GM23338 (cell line): ENCODE results near the gene LRRC18. TPM values are rescaled to one million over a fixed set of nuclear protein-coding genes. Genes with fewer than 3 reads are reported as not detected.

Experiments
- ATAC-seq: fragments of 200-7000 bp; cut with Tn5 transposase; 3 replicates; pipeline ENCODE4 v1.9.1; 2020
- DNase-seq: peaks from one replicate; pipeline ENCODE4 v3.0.0-alpha.2; 2015; ENCODE audit warnings: low spot score
- H2AFZ ChIP-seq: fragments of 200-600 bp; sonication (generic); 2 replicates; pipeline ENCODE4 v1.8.0; 2016; ENCODE audit warnings: antibody characterized with exemption, mild to moderate bottlenecking, moderate library complexity
- H3F3A ChIP-seq: fragments of 200-600 bp; sonication (generic); replicated peaks from 2 replicates; pipeline ENCODE4 v1.8.0; 2017; ENCODE audit warnings: antibody characterized with exemption, mixed run types, low read depth
- H3K27ac ChIP-seq: fragments of 200-600 bp; sonication (generic); 2 replicates; pipeline ENCODE4 v1.6.1; 2016; ENCODE audit warnings: low read depth
- H3K27me3 ChIP-seq: fragments of 200-600 bp; sonication (generic); 2 replicates; pipeline ENCODE4 v1.8.0; 2016; ENCODE audit warnings: mild to moderate bottlenecking, mixed run types, moderate library complexity; ENCODE audit not compliant: insufficient read depth
- H3K36me3 ChIP-seq: fragments of 200-600 bp; sonication (generic); 2 replicates; pipeline ENCODE4 v1.8.0; 2016; ENCODE audit warnings: mild to moderate bottlenecking; ENCODE audit not compliant: insufficient read depth
- H3K4me1 ChIP-seq: fragments of 200-600 bp; sonication (generic); 2 replicates; pipeline ENCODE4 v1.8.0; 2016; ENCODE audit warnings: mild to moderate bottlenecking, moderate library complexity; ENCODE audit not compliant: insufficient read depth
- H3K4me2 ChIP-seq: fragments of 200-600 bp; sonication (generic); 2 replicates; pipeline ENCODE4 v1.7.1; 2017; ENCODE audit warnings: mixed run types
- H3K4me3 ChIP-seq: fragments of 200-600 bp; sonication (generic); 2 replicates; pipeline ENCODE4 v1.6.1; 2016; ENCODE audit warnings: mixed run types
- H3K79me2 ChIP-seq: fragments of 200-600 bp; sonication (generic); replicated peaks from 2 replicates; pipeline ENCODE4 v1.8.0; 2017; ENCODE audit warnings: mild to moderate bottlenecking; ENCODE audit not compliant: insufficient read depth
- H3K9me2 ChIP-seq: fragments of 200-600 bp; sonication (generic); 2 replicates; pipeline ENCODE4 v1.8.0; 2017; ENCODE audit not compliant: insufficient read depth
- H4K20me1 ChIP-seq: fragments of 200-600 bp; sonication (generic); replicated peaks from 2 replicates; pipeline ENCODE4 v1.8.0; 2017; ENCODE audit warnings: mild to moderate bottlenecking; ENCODE audit not compliant: insufficient read depth
- H3K27ac Mint-ChIP-seq: 2 replicates; pipeline ENCODE4 v1.8.0; 2020; ENCODE audit warnings: inconsistent platforms, mild to moderate bottlenecking, moderate library complexity, mixed read lengths
- H3K27me3 Mint-ChIP-seq: 3 replicates; pipeline ENCODE4 v1.8.0; 2022; ENCODE audit warnings: low read depth, mild to moderate bottlenecking, moderate library complexity, mixed read lengths, inconsistent platforms; ENCODE audit not compliant: insufficient read depth, poor library complexity
- H3K36me3 Mint-ChIP-seq: 3 replicates; pipeline ENCODE4 v1.8.0; 2021; ENCODE audit warnings: low read depth, mild to moderate bottlenecking, inconsistent platforms, moderate library complexity, mixed read lengths
- H3K4me1 Mint-ChIP-seq: 3 replicates; pipeline ENCODE4 v1.8.0; 2020; ENCODE audit warnings: mild to moderate bottlenecking, inconsistent platforms, mixed read lengths
- H3K4me3 Mint-ChIP-seq: 3 replicates; pipeline ENCODE4 v1.8.0; 2021; ENCODE audit warnings: moderate library complexity, mild to moderate bottlenecking, inconsistent platforms, mixed read lengths
- H3K9me3 Mint-ChIP-seq: 3 replicates; pipeline ENCODE4 v1.8.0; 2020; ENCODE audit warnings: moderate library complexity, mild to moderate bottlenecking, inconsistent platforms, mixed read lengths
- CREB1 ChIP-seq: fragments of 250-450 bp; sonication (Bioruptor Pico); IDR thresholded peaks from 2 replicates; pipeline ENCODE4 v1.5.0; 2020; ENCODE audit warnings: low read depth, mild to moderate bottlenecking, moderate library complexity
- CTCF ChIP-seq, 2 experiments: fragments of 200-600 bp in 1 of 2; sonication (generic) in 1 of 2; conservative IDR thresholded peaks; 2 replicates each; pipeline versions ENCODE4 v1.5.1 to v1.6.1; 2016 to 2017; ENCODE audit warnings: antibody characterized with exemption in 2 of 2, low read depth in 2 of 2, mild to moderate bottlenecking in 2 of 2, moderate library complexity in 1 of 2
- ETS1 ChIP-seq: IDR thresholded peaks from 2 replicates; pipeline ENCODE4 v1.6.1; 2016; ENCODE audit warnings: antibody characterized with exemption
- EZH2 ChIP-seq: fragments of 200-600 bp; sonication (generic); IDR thresholded peaks from one replicate; pipeline ENCODE4 v1.8.0; 2017; ENCODE audit warnings: antibody characterized with exemption, mild to moderate bottlenecking, low read depth; ENCODE audit not compliant: unreplicated experiment
- EZH2phosphoT487 ChIP-seq: fragments of 200-600 bp; sonication (generic); IDR thresholded peaks from one replicate; pipeline ENCODE4 v1.8.1; 2018; ENCODE audit warnings: antibody characterized with exemption; ENCODE audit not compliant: unreplicated experiment
- JUNB ChIP-seq: IDR thresholded peaks from one replicate; pipeline ENCODE4 v1.6.1; 2016; ENCODE audit warnings: antibody characterized with exemption; ENCODE audit not compliant: unreplicated experiment
- NANOG ChIP-seq: IDR thresholded peaks from 2 replicates; pipeline ENCODE4 v1.6.1; 2016; ENCODE audit warnings: antibody characterized with exemption, borderline replicate concordance
- POLR2AphosphoS5 ChIP-seq: IDR thresholded peaks from 2 replicates; pipeline ENCODE4 v1.6.1; 2016; ENCODE audit warnings: antibody characterized with exemption, low read depth
- REST ChIP-seq: IDR thresholded peaks from one replicate; pipeline ENCODE4 v1.6.1; 2018; ENCODE audit warnings: antibody characterized with exemption; ENCODE audit not compliant: unreplicated experiment
- STAT1 ChIP-seq: IDR thresholded peaks from one replicate; pipeline ENCODE4 v1.6.1; 2016; ENCODE audit warnings: antibody characterized with exemption; ENCODE audit not compliant: unreplicated experiment
- ZNF114 ChIP-seq: fragments of 250-450 bp; sonication (Bioruptor Pico); IDR thresholded peaks from 2 replicates; pipeline ENCODE4 v1.5.0; 2020; ENCODE audit warnings: mild to moderate bottlenecking, moderate library complexity
- ZNF331 ChIP-seq: fragments of 250-450 bp; sonication (Bioruptor Pico); IDR thresholded peaks from 2 replicates; pipeline ENCODE4 v1.5.0; 2020; ENCODE audit warnings: low read depth, mild to moderate bottlenecking, moderate library complexity
- ZNF462 ChIP-seq: fragments of 250-450 bp; sonication (Bioruptor Pico); IDR thresholded peaks from 2 replicates; pipeline ENCODE4 v1.5.0; 2020; ENCODE audit warnings: mild to moderate bottlenecking, moderate library complexity
- polyA plus RNA-seq: library from polyadenylated mRNA; unstranded; fragments of >200 nt; fragmentation: Nextera tagmentation; extraction: Ambion mirVana; gene quantifications from 2 replicates; pipeline ENCODE4 v1.2.1, GENCODE V29; 2016
- total RNA-seq: library from RNA; depleted of rRNA; stranded (reverse); fragments of >200 nt; shearing (Covaris generic); gene quantifications from 2 replicates; pipeline ENCODE4 v1.2.3, GENCODE V29; 2014

Gene LRRC18
- total and polyA plus RNA-seq, 2 experiments from 2014 or later: not detected

- H3K27ac Mint-ChIP-seq: no peak overlapping the region
- H3K4me1 Mint-ChIP-seq: no peaks in the 10 kb centered on the region
- no peaks in the 10 kb centered on the region for H3K36me3 Mint-ChIP-seq
- no peaks in the 10 kb centered on the region for H3K9me3 Mint-ChIP-seq
- H3K4me3 ChIP-seq: no peak overlapping the region
- no peaks in the 10 kb centered on the region for H4K20me1 ChIP-seq
- no peak for DNase-seq
- peaks cover 12% of the 10 kb centered on the region for H3K27me3 Mint-ChIP-seq
- no peaks in the 10 kb centered on the region for H3K36me3 ChIP-seq
- H2AFZ ChIP-seq: no peak overlapping the region
- H3K27ac ChIP-seq: no peak overlapping the region
- ATAC-seq: no peak
- TF ChIP-seq REST: no peak
- no peak for TF ChIP-seq JUNB
- no peak for TF ChIP-seq STAT1
- no peak for TF ChIP-seq ZNF114 (CRISPR knock-in tag)
- no peak for TF ChIP-seq ZNF331 (CRISPR knock-in tag)
- no peak for TF ChIP-seq NANOG
- TF ChIP-seq EZH2phosphoT487: no peak
- TF ChIP-seq ETS1: no peak
- no peak for TF ChIP-seq POLR2AphosphoS5
- no peak for TF ChIP-seq CREB1 (CRISPR knock-in tag)
- no peak for TF ChIP-seq ZNF462 (CRISPR knock-in tag)
- no peak for TF ChIP-seq EZH2
- no peak for TF ChIP-seq CTCF (conservative IDR thresholded peaks at IDR 0.05; ENCODE audit: low read depth in 2 of 2)
- H3K27me3 ChIP-seq: no peaks in the 10 kb centered on the region
- H3K4me3 Mint-ChIP-seq: no peak overlapping the region
- H3K4me1 ChIP-seq: no peaks in the 10 kb centered on the region
- no peaks in the 10 kb centered on the region for H3F3A ChIP-seq
- H3K4me2 ChIP-seq: no peak overlapping the region
- H3K9me2 ChIP-seq: 0 out of 2 replicates have a peak, but pooled peaks cover 3% of the 10 kb centered on the region
- no peaks in the 10 kb centered on the region for H3K79me2 ChIP-seq
Measured at GRCh38 chr10:48973065-48973464, 33.4 kb upstream of the LRRC18 start.
